ENCODE data around the gene SF3B5.

DNA sequence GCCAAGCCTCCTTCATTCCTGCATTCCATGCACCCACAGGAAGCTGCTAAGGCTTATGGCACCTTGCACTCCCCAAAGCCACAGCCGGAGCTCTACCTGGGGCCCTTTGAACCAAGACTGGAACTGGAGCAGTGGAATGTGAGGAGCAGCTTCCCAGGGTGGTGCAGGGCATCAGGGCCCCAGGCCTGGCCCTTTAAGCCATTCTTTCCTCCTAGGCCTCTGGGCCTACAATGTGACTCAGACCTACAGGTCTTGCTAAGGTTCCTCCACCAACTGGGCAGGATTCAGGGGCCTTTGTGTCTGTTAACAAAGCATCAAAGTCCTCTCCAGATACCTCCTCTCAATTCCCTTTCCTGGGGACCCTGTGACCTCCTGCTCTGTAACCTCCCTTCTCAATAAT is 36.2 kb downstream of the SF3B5 start:
- TF ChIP-seq, protein P1, sequence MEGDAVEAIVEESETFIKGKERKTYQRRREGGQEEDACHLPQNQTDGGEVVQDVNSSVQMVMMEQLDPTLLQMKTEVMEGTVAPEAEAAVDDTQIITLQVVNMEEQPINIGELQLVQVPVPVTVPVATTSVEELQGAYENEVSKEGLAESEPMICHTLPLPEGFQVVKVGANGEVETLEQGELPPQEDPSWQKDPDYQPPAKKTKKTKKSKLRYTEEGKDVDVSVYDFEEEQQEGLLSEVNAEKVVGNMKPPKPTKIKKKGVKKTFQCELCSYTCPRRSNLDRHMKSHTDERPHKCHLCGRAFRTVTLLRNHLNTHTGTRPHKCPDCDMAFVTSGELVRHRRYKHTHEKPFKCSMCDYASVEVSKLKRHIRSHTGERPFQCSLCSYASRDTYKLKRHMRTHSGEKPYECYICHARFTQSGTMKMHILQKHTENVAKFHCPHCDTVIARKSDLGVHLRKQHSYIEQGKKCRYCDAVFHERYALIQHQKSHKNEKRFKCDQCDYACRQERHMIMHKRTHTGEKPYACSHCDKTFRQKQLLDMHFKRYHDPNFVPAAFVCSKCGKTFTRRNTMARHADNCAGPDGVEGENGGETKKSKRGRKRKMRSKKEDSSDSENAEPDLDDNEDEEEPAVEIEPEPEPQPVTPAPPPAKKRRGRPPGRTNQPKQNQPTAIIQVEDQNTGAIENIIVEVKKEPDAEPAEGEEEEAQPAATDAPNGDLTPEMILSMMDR (IDR thresholded peaks at IDR 0.05 in 4 of 5, conservative IDR thresholded peaks at IDR 0.05 in 1 of 5): no peak
- no peak for TF ChIP-seq POLR2A (IDR thresholded peaks at IDR 0.05)
